ENCODE measurements around the gene PDE4D.
"Not testable (repeated sequence)": the region's sequence is repeated elsewhere in the genome, so short reads cannot be mapped to it uniquely, and the experiment has no call there.

The PDE4D gene

DNA sequence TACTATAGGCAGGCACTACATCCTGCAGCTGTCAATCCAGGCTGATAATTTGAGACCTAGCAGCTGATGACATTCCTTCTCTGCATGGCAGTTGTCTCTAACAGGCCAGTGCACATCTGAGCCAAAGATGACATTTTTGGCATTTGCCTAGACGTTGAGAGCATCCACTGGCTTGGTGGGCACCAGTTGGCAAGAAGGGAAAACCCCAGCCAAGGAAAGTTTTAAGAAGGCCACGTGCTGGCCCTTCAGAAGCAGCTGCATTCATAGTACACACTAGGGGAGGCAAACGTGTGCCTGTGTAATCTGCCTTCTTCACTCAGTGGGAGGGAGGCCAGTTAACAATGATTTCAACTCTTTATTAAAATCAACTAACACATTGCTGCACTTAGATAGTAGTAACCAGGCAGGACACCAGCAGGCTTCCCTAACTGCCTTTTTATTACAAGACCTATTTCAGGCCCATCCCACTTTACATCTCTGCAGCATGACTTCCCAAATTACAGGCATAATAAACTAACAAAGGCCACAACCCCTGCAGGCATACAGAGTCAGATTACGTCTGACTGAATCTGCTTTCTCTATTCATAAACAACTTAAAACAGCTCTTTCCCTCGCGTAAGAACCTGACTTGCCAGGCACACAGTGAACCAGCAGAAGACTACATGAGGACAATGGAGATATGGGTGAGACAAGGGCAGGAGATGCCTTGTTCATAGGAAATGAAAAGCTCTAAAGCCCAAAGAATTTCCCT is 576.3 kb downstream of the PDE4D start:
- no peak overlapping the region for H3K27ac ChIP-seq
- no peak for DNase-seq (ENCODE audit: low spot score)
- TF ChIP-seq, protein P1, sequence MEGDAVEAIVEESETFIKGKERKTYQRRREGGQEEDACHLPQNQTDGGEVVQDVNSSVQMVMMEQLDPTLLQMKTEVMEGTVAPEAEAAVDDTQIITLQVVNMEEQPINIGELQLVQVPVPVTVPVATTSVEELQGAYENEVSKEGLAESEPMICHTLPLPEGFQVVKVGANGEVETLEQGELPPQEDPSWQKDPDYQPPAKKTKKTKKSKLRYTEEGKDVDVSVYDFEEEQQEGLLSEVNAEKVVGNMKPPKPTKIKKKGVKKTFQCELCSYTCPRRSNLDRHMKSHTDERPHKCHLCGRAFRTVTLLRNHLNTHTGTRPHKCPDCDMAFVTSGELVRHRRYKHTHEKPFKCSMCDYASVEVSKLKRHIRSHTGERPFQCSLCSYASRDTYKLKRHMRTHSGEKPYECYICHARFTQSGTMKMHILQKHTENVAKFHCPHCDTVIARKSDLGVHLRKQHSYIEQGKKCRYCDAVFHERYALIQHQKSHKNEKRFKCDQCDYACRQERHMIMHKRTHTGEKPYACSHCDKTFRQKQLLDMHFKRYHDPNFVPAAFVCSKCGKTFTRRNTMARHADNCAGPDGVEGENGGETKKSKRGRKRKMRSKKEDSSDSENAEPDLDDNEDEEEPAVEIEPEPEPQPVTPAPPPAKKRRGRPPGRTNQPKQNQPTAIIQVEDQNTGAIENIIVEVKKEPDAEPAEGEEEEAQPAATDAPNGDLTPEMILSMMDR (IDR thresholded peaks at IDR 0.05): no peak
- no peak overlapping the region for H3K4me3 ChIP-seq

DNA sequence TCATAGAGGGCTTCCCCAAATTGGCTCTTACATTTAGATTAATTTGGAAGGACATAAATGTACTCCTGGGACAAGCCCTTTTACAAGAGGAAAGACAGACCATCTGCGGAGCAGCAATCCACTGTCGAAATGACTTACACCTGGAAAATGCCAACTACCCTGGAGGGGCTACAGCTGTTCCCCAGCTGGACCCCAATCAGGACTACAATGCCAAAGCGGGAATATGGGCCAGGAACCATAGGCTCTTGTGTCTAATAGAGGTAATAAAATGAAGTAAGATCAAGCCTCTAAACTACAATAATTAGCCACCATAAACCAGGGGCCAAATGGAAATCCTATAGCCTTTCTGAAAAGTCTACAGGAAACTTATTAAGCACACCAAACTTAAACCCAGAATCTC is 581.3 kb downstream of the PDE4D start:
- no peak overlapping the region for H3K27ac ChIP-seq
- H3K4me3 ChIP-seq: no peak overlapping the region
- no peak for DNase-seq (ENCODE audit: low spot score)
- TF ChIP-seq, protein P1 (IDR thresholded peaks at IDR 0.05): no peak

DNA sequence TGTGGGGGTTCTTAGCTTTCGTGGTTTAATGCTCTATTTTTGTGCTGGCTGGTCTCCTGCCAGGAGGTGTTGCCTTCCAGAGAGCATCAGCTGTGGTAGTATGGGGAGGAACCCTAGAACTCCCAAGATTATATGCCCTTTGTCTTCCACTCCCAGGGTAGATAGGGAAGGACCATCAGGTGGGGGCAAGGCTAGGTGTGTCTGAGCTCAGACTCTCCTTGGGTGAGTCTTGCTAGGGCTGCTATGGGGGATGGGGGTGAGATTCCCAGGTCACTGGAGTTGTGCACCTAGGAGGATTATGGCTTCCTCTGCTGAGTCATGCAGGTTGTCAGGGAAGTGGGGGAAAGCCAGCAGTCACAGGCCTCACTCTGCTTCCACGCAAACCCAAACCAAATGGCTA is 584.8 kb downstream of the PDE4D start:
- not testable (repeated sequence) for H3K27ac ChIP-seq; DNase-seq (ENCODE audit: low spot score); H3K4me3 ChIP-seq

DNA sequence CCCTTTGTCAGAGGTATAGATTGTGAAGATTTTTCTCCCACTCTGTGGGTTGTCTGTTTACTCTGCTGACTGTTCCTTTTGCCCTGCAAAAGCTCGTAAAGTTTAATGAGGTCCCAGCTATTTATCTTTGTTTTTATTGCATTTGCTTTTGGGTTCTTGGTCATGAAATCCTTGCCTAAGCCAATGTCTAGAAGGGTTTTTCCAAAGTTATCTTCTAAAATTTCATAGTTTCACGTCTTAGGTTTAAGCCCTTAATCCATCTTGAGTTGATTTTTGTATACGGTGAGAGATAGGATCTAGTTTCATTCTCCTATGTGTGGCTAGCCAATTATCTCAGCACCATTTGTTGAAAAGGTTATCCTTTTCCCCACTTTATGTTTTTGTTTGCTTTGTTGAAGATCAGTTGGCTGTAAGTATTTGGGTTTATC is 590.2 kb downstream of the PDE4D start:
- not testable (repeated sequence) for DNase-seq (ENCODE audit: low spot score); H3K27ac ChIP-seq; H3K4me3 ChIP-seq

DNA sequence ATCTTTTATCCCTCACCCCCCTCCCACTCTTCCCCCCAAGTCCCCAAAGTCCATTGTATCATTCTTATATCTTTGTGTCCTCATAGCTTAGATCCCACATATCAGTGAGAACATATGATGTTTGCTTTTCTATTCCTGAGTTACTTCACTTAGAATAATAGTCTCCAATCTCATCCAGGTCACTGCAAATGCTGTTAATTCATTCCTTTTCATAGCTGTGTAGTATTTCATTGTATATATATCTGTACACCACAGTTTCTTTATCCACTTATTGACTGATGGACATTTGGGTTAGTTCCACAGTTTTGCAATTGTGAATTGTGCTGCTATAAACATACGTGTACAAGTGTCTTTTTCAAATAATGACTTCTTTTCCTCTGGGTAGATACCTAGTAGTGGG is 591.0 kb downstream of the PDE4D start:
- DNase-seq (ENCODE audit: low spot score); H3K27ac ChIP-seq; H3K4me3 ChIP-seq: not testable (repeated sequence)

DNA sequence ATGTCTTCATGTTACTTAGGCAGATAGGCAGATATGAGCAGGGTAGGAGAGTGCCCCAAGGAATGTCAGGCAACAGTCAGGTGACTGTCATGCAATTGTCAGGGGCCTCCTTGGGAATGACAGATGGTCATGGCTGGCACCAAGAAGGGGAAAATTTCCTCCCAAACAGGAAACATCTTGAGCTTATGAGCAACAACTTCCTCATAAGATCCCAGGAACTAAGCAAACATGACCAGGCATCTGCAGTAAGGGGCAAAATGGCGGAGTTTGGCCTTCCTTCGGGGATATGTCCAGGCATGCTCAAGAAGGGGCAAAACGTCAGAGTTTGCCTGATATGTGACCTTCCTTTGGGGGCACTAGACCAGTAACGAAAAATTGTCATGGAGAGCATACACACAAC is 591.8 kb downstream of the PDE4D start:
- Histone ChIP-seq H3K4me3 (no peak overlapping the region), H3K27ac (no peak overlapping the region)
- no peak for DNase-seq (ENCODE audit: low spot score)
- TF ChIP-seq, protein P1 (IDR thresholded peaks at IDR 0.05): no peak

DNA sequence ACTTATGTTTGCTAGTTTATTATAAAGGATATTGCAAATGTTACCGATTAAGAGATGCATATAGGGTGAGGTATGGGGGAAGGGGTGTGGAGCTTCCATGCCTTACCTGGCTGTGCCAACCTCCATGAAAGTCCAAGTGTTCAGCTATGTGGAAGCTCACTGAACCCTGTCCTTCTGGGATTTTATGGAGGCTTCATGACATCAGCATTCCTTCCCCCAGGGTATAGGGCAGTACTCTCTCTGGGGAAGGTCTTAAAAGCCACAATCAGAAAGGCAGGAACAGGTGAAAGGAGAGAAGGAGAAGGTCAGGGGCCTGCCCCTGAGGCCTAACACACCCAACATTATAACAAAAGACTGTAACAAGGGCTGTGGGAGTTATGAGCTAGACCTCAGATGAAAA is 592.6 kb downstream of the PDE4D start:
- TF ChIP-seq, protein P1 (IDR thresholded peaks at IDR 0.05): no peak
- no peak overlapping the region for H3K4me3 ChIP-seq
- no peak overlapping the region for H3K27ac ChIP-seq
- DNase-seq (ENCODE audit: low spot score): no peak

DNA sequence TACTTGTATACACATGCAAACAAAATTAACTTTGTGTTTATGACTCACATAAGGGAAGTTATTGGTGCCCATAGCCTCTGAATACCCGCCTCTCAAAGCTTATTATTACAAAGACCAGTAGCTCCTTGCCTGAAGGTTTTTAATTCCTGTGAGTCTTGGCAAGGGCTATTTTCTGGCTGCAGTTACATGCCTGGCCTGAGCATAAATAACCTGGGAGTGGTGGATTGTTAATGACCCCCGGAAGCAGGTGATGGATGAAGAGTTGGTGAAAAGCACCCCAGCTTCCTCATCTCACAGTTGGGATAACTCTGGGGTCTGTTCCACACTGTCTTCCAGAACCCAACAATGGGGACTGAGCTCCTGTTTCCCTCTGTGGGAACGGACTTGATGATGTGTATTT is 594.5 kb downstream of the PDE4D start:
- TF ChIP-seq, protein P1 (IDR thresholded peaks at IDR 0.05): no peak
- no peak overlapping the region for H3K27ac ChIP-seq
- no peak for DNase-seq (ENCODE audit: low spot score)
- no peak overlapping the region for H3K4me3 ChIP-seq
